Stomach smooth muscle (tissue), 2 donors: ENCODE data around the gene STOML1.
A peak's percentile ranks its signal among the peaks of the same experiment; 100 is the strongest.

ENCODE experiments used
- H3K27ac ChIP-seq: one replicate; pipeline ENCODE4 v1.7.0; 2013; ENCODE audit warnings: mild to moderate bottlenecking, low read length, inconsistent platforms
- H3K27me3 ChIP-seq, 2 donors: one replicate each; pipeline ENCODE4 v1.7.0; 2013; ENCODE audit warnings: low read length in 2 of 2; ENCODE audit not compliant: insufficient read depth in 2 of 2, control insufficient read depth in 1 of 2
- H3K36me3 ChIP-seq, 2 donors: one replicate each; pipeline ENCODE4 v1.7.0; 2013; ENCODE audit warnings: low read length in 2 of 2; ENCODE audit not compliant: control insufficient read depth in 2 of 2, insufficient read depth in 2 of 2
- H3K4me1 ChIP-seq: one replicate; pipeline ENCODE4 v1.7.0; 2013; ENCODE audit warnings: low read length; ENCODE audit not compliant: control insufficient read depth, insufficient read depth
- H3K4me3 ChIP-seq, 2 donors: one replicate each; pipeline ENCODE4 v1.7.0; 2013; ENCODE audit warnings: low read length in 2 of 2
- H3K9ac ChIP-seq, 2 donors: one replicate each; pipeline ENCODE4 v1.7.0; 2013; ENCODE audit warnings: low read length in 2 of 2, mild to moderate bottlenecking in 1 of 2
- H3K9me3 ChIP-seq, 2 donors: one replicate each; pipeline ENCODE4 v1.7.0; 2013; ENCODE audit warnings: low read length in 2 of 2; ENCODE audit not compliant: control insufficient read depth in 2 of 2
- donor health status: healthy.
- donor health status: Pancreatic carcinoma.

The STOML1 gene

GRCh38 chr15:74011610-74012009 is 19.5 kb upstream of the STOML1 start:
- H3K36me3 ChIP-seq, result peaks cover 0 to 5% of the 10 kb centered on the region in 2 donors
- peaks cover 54% of the 10 kb centered on the region for H3K4me1 ChIP-seq
- H3K27me3 ChIP-seq, result no peaks in the 10 kb centered on the region
- peak overlapping the region; percentile 61 for H3K27ac ChIP-seq
- H3K9ac ChIP-seq, result peak overlapping the region in 1 of 2 donors; percentile 8
- peak overlapping the region; percentile 35 to 39 for H3K4me3 ChIP-seq
- no peaks in the 10 kb centered on the region for H3K9me3 ChIP-seq

- peak overlapping the region; percentile 61 for H3K27ac ChIP-seq
- H3K27me3 ChIP-seq, result no peaks in the 10 kb centered on the region
- peaks cover 0 to 5% of the 10 kb centered on the region in 2 donors for H3K36me3 ChIP-seq
- H3K4me1 ChIP-seq, result peaks cover 60% of the 10 kb centered on the region
- H3K9ac ChIP-seq, result peak overlapping the region; percentile 0 to 8
- peak overlapping the region; percentile 39 to 49 for H3K4me3 ChIP-seq
- H3K9me3 ChIP-seq, result no peaks in the 10 kb centered on the region
Measured at GRCh38 chr15:74010929-74011540, 18.9 kb upstream of the STOML1 start.

GRCh38 chr15:74008901-74009300 is 16.8 kb upstream of the STOML1 start:
- H3K4me3 ChIP-seq, result no peak overlapping the region
- H3K36me3 ChIP-seq, result peaks cover 2% of the 10 kb centered on the region in 2 donors
- no peaks in the 10 kb centered on the region for H3K9me3 ChIP-seq
- no peak overlapping the region for H3K9ac ChIP-seq
- H3K27me3 ChIP-seq, result no peaks in the 10 kb centered on the region
- peaks cover 70% of the 10 kb centered on the region for H3K4me1 ChIP-seq
- H3K27ac ChIP-seq, result peak overlapping the region; percentile 41

- Histone ChIP-seq H3K4me3 (peak overlapping the region in 1 of 2 donors; percentile 54), H3K9me3 (no peaks in the 10 kb centered on the region), H3K9ac (no peak overlapping the region), H3K4me1 (peaks cover 70% of the 10 kb centered on the region), H3K27ac (peak overlapping the region; percentile 91), H3K36me3 (peaks cover 2% of the 10 kb centered on the region in 2 donors), H3K27me3 (no peaks in the 10 kb centered on the region)
Measured at GRCh38 chr15:74007820-74008371, 15.8 kb upstream of the STOML1 start.

GRCh38 chr15:74006774-74007639 is 14.9 kb upstream of the STOML1 start:
- H3K4me3 ChIP-seq, result peak overlapping the region in 1 of 2 donors; percentile 54
- H3K27me3 ChIP-seq, result no peaks in the 10 kb centered on the region
- peaks cover 2 to 4% of the 10 kb centered on the region in 2 donors for H3K36me3 ChIP-seq
- no peaks in the 10 kb centered on the region for H3K9me3 ChIP-seq
- H3K4me1 ChIP-seq, result peaks cover 70% of the 10 kb centered on the region
- peak overlapping the region; percentile 91 for H3K27ac ChIP-seq
- H3K9ac ChIP-seq, result peak overlapping the region in 1 of 2 donors; percentile 47

GRCh38 chr15:73997986-73998385 is 5.9 kb upstream of the STOML1 start:
- Histone ChIP-seq H3K27ac (no peak overlapping the region), H3K9me3 (no peaks in the 10 kb centered on the region), H3K4me3 (peak overlapping the region in 1 of 2 donors; percentile 40), H3K4me1 (peaks cover 34% of the 10 kb centered on the region), H3K36me3 (peaks cover 11 to 13% of the 10 kb centered on the region in 2 donors), H3K9ac (no peak overlapping the region), H3K27me3 (no peaks in the 10 kb centered on the region)

DNA sequence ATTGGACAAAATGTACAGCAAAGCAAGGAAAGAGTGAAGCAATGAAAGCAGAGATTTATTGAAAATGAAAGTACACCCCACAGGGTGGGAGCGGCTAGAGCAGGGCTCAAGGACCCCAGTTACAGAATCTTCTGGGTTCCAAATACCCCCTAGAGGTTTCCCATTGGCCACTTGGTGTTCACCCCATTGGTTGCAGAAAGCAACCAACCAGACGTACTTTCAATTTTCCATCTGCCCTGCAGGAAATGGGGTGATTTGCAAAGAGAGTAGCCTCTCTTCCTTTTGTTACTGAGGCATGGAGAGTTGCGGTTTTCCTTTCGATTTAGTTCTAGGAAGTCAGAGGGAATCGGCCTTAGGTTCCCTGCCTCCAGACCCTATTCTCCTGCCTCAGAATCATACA is 4.8 kb upstream of the STOML1 start:
- Histone ChIP-seq H3K27me3 (no peaks in the 10 kb centered on the region), H3K36me3 (peaks cover 9 to 13% of the 10 kb centered on the region in 2 donors), H3K9ac (peak overlapping the region; percentile 22 to 91), H3K4me3 (peak overlapping the region; percentile 77 to 98), H3K4me1 (peaks cover 42% of the 10 kb centered on the region), H3K27ac (peak overlapping the region; percentile 41), H3K9me3 (no peaks in the 10 kb centered on the region)

- H3K36me3 ChIP-seq, result peaks cover 9 to 13% of the 10 kb centered on the region in 2 donors
- no peaks in the 10 kb centered on the region for H3K27me3 ChIP-seq
- peaks cover 47% of the 10 kb centered on the region for H3K4me1 ChIP-seq
- H3K9me3 ChIP-seq, result no peaks in the 10 kb centered on the region
- peak overlapping the region in 1 of 2 donors; percentile 91 for H3K9ac ChIP-seq
- peak overlapping the region; percentile 89 for H3K27ac ChIP-seq
- peak overlapping the region; percentile 77 to 98 for H3K4me3 ChIP-seq
Measured at GRCh38 chr15:73996267-73996666, 4.2 kb upstream of the STOML1 start.

DNA sequence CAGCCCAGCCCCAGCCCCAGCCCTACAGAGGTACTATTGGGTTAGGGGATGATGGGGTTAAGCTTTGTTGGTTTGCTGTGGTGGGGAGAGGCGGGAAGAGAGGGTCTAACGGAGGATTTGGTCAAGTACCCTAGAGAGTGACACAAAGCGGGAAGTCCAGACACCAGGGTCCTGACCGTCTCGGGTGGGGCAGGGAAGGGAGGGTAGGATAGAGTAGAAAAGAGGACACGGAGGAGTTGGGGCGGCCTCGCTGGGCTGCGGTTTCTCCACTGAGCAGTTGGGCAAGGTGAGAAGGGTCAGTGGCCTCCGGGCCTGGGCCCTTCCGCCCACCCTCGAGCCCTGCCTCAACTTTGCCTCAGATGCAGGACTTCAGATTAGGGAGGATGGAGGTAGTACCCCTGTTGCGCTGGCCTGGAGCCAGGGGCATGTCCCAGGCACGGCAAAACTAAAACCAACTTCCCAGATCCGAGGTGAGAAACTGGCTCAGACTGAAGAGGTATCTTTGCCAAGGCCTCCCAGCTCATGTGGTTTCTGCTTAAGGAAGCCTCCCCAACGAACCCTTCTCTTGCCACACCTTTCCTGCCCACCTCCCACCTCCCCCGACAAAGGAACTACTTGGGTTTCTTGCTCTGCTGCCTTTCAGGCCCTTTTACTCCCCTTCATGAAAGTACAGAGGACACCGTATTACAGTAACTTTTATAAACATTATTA is 3.0 kb upstream of the STOML1 start:
- Histone ChIP-seq H3K9ac (peak overlapping the region; percentile 91 to 95), H3K27ac (peak overlapping the region; percentile 89), H3K9me3 (no peaks in the 10 kb centered on the region), H3K27me3 (no peaks in the 10 kb centered on the region), H3K36me3 (peaks cover 9 to 13% of the 10 kb centered on the region in 2 donors), H3K4me1 (peaks cover 59% of the 10 kb centered on the region), H3K4me3 (peak overlapping the region; percentile 77 to 98)

- Histone ChIP-seq H3K27ac (peak within 1 kb of the TSS; percentile 89), H3K4me1 (peaks cover 65% of the 10 kb centered on the region), H3K9me3 (no peaks in the 10 kb centered on the region), H3K27me3 (no peaks in the 10 kb centered on the region), H3K36me3 (peaks cover 8 to 13% of the 10 kb centered on the region in 2 donors), H3K9ac (peak within 1 kb of the TSS; percentile 91 to 95), H3K4me3 (peak within 1 kb of the TSS; percentile 77 to 98)
Measured at GRCh38 chr15:73994413-73994883, 2.4 kb upstream of the STOML1 start, which contains the start of gene PML. TSS of gene PML (plus strand) at chr15:73994716. CDS start at chr15:73994813, 97 bp downstream.
